Skeletal muscle tissue (tissue), 4 donors: ENCODE data around the gene MEN1. TPM values are rescaled to one million over a fixed set of nuclear protein-coding genes. Genes with fewer than 3 reads are reported as not detected.
A peak's percentile ranks its signal among the peaks of the same experiment; 100 is the strongest.

ENCODE experiments used
- H3K27ac ChIP-seq: one replicate; pipeline ENCODE4 v1.7.0; 2013; ENCODE audit warnings: mild to moderate bottlenecking, low read depth, low read length, inconsistent platforms
- H3K27me3 ChIP-seq, 3 donors: one replicate each; pipeline ENCODE4 v1.7.0; 2013; ENCODE audit warnings: low read length in 3 of 3; ENCODE audit not compliant: control insufficient read depth in 3 of 3, insufficient read depth in 3 of 3
- H3K36me3 ChIP-seq, 3 donors: one replicate each; pipeline ENCODE4 v1.7.0; 2013; ENCODE audit warnings: low read length in 3 of 3; ENCODE audit not compliant: control insufficient read depth in 3 of 3, insufficient read depth in 3 of 3
- H3K4me1 ChIP-seq, 3 donors: one replicate each; pipeline ENCODE4 v1.7.0; 2013; ENCODE audit warnings: low read length in 3 of 3, mild to moderate bottlenecking in 3 of 3; ENCODE audit not compliant: control insufficient read depth in 3 of 3, insufficient read depth in 3 of 3
- H3K4me3 ChIP-seq, 3 donors: one replicate each; pipeline ENCODE4 v1.7.0; 2013; ENCODE audit warnings: low read length in 3 of 3
- H3K9ac ChIP-seq, 3 donors: one replicate each; pipeline ENCODE4 v1.7.0; 2013; ENCODE audit warnings: low read length in 3 of 3, mild to moderate bottlenecking in 3 of 3, moderate library complexity in 2 of 3, low read depth in 1 of 3
- H3K9me3 ChIP-seq, 3 donors: one replicate each; pipeline ENCODE4 v1.7.0; 2013; ENCODE audit warnings: low read length in 3 of 3; ENCODE audit not compliant: control insufficient read depth in 3 of 3
- total RNA-seq: library from RNA; depleted of rRNA; stranded (reverse); fragments of >200 nt; gene quantifications from one replicate; pipeline ENCODE4 v1.2.3, GENCODE V29; 2014
- donor health status: Osteomylitis.

The MEN1 gene
- 7.3 TPM for total RNA-seq

- no peaks in the 10 kb centered on the region for H3K27me3 ChIP-seq
- H3K36me3 ChIP-seq: peaks cover 23 to 25% (median 24%) of the 10 kb centered on the region in 3 donors
- H3K27ac ChIP-seq: peak within 1 kb of the TSS; percentile 9
- H3K4me1 ChIP-seq: peaks cover 10 to 12% (median 12%) of the 10 kb centered on the region in 3 donors
- H3K9me3 ChIP-seq: no peaks in the 10 kb centered on the region
- H3K9ac ChIP-seq: peak within 1 kb of the TSS; percentile 67 to 82 (median 70)
- peak within 1 kb of the TSS; percentile 77 to 86 (median 79) for H3K4me3 ChIP-seq
These were observed at the start of gene MEN1 for GRCh38 chr11:64810271-64810890. TSS of gene MEN1 (minus strand) at chr11:64810551. CDS start at chr11:64810109, 442 bp downstream.

- Histone ChIP-seq H3K4me1 (peaks cover 74 to 84% (median 82%) of the 10 kb centered on the region in 3 donors), H3K9ac (peak overlapping the region; percentile 67 to 90 (median 72)), H3K36me3 (peaks cover 0 to 10% (median 2%) of the 10 kb centered on the region in 3 donors), H3K9me3 (no peaks in the 10 kb centered on the region), H3K27me3 (no peaks in the 10 kb centered on the region), H3K4me3 (no peak overlapping the region), H3K27ac (peak overlapping the region; percentile 89)
These were observed 49.4 kb upstream of the MEN1 start for GRCh38 chr11:64859542-64860414.

GRCh38 chr11:64858467-64859263 is 48.3 kb upstream of the MEN1 start:
- peak overlapping the region; percentile 89 for H3K27ac ChIP-seq
- H3K9me3 ChIP-seq: no peaks in the 10 kb centered on the region
- peak overlapping the region; percentile 67 to 90 (median 74) for H3K9ac ChIP-seq
- peak overlapping the region in 2 of 3 donors; percentile 46 to 64 for H3K4me3 ChIP-seq
- no peaks in the 10 kb centered on the region for H3K27me3 ChIP-seq
- H3K36me3 ChIP-seq: peaks cover 3 to 12% (median 5%) of the 10 kb centered on the region in 3 donors
- peaks cover 69 to 84% (median 82%) of the 10 kb centered on the region in 3 donors for H3K4me1 ChIP-seq

GRCh38 chr11:64857485-64857884 is 47.1 kb upstream of the MEN1 start:
- Histone ChIP-seq H3K4me3 (no peak overlapping the region), H3K4me1 (peaks cover 65 to 83% (median 82%) of the 10 kb centered on the region in 3 donors), H3K9me3 (no peaks in the 10 kb centered on the region), H3K27ac (peak overlapping the region; percentile 89), H3K9ac (peak overlapping the region in 2 of 3 donors; percentile 43 to 57), H3K27me3 (no peaks in the 10 kb centered on the region), H3K36me3 (peaks cover 3 to 12% (median 5%) of the 10 kb centered on the region in 3 donors)

GRCh38 chr11:64856382-64857227 is 46.3 kb upstream of the MEN1 start:
- no peak overlapping the region for H3K4me3 ChIP-seq
- peaks cover 3 to 12% (median 8%) of the 10 kb centered on the region in 3 donors for H3K36me3 ChIP-seq
- no peaks in the 10 kb centered on the region for H3K9me3 ChIP-seq
- peak overlapping the region; percentile 54 to 76 (median 72) for H3K9ac ChIP-seq
- H3K27ac ChIP-seq: peak overlapping the region; percentile 89
- peaks cover 62 to 86% (median 84%) of the 10 kb centered on the region in 3 donors for H3K4me1 ChIP-seq
- no peaks in the 10 kb centered on the region for H3K27me3 ChIP-seq

- H3K9me3 ChIP-seq: no peaks in the 10 kb centered on the region
- peaks cover 3 to 12% (median 8%) of the 10 kb centered on the region in 3 donors for H3K36me3 ChIP-seq
- peaks cover 62 to 90% (median 88%) of the 10 kb centered on the region in 3 donors for H3K4me1 ChIP-seq
- peak overlapping the region in 2 of 3 donors; percentile 55 to 76 for H3K9ac ChIP-seq
- H3K4me3 ChIP-seq: peak overlapping the region in 1 of 3 donors; percentile 41
- peak overlapping the region; percentile 89 for H3K27ac ChIP-seq
- no peaks in the 10 kb centered on the region for H3K27me3 ChIP-seq
These were observed 45.4 kb upstream of the MEN1 start for GRCh38 chr11:64855596-64856304.

GRCh38 chr11:64854534-64855502 is 44.5 kb upstream of the MEN1 start:
- H3K9ac ChIP-seq: peak overlapping the region; percentile 55 to 76 (median 61)
- peaks cover 3 to 9% (median 8%) of the 10 kb centered on the region in 3 donors for H3K36me3 ChIP-seq
- H3K27ac ChIP-seq: peak overlapping the region; percentile 89
- peaks cover 62 to 91% (median 88%) of the 10 kb centered on the region in 3 donors for H3K4me1 ChIP-seq
- peak overlapping the region; percentile 31 to 56 (median 42) for H3K4me3 ChIP-seq
- H3K9me3 ChIP-seq: no peaks in the 10 kb centered on the region
- no peaks in the 10 kb centered on the region for H3K27me3 ChIP-seq

GRCh38 chr11:64854157-64854533 is 43.8 kb upstream of the MEN1 start:
- Histone ChIP-seq H3K36me3 (peaks cover 3 to 8% (median 3%) of the 10 kb centered on the region in 3 donors), H3K27ac (peak overlapping the region; percentile 89), H3K9ac (peak overlapping the region in 2 of 3 donors; percentile 25 to 76), H3K9me3 (no peaks in the 10 kb centered on the region), H3K27me3 (no peaks in the 10 kb centered on the region), H3K4me3 (peak overlapping the region in 2 of 3 donors; percentile 42 to 56), H3K4me1 (peaks cover 60 to 91% (median 87%) of the 10 kb centered on the region in 3 donors)
